IMR-90 (cell line): ENCODE results near the gene FBXW12. TPM values are rescaled to one million over a fixed set of nuclear protein-coding genes. Genes with fewer than 3 reads are reported as not detected.

ENCODE experiments used
- ATAC-seq: fragments of 200-7000 bp; cut with Tn5 transposase; 2 replicates; pipeline ENCODE4 v1.9.1; 2020; ENCODE audit warnings: low read depth, mild to moderate bottlenecking, moderate library complexity
- BruUV-seq: library from RNA; stranded (reverse); fragments of 400-500 nt; replicated peaks from 2 replicates; lab custom pipeline; 2021; lab: Mats Ljungman, UMichigan
- CTCF ChIA-PET: fragments of 300-600 bp; formaldehyde crosslinking; extraction: SDS; loops from one replicate; lab custom pipeline; 2021; ENCODE audit warnings: antibody characterized with exemption; lab: Yijun Ruan, JAX
- POLR2A ChIA-PET: fragments of 300-600 bp; sonication (Branson Sonifier 250); formaldehyde crosslinking; loops from one replicate; lab custom pipeline; 2022; ENCODE audit warnings: antibody characterized with exemption; ENCODE audit not compliant: unreplicated experiment; lab: Charles Lee
- DNase-seq: peaks from one replicate; pipeline ENCODE4 v3.0.0; 2013
- H2AFZ ChIP-seq: replicated peaks from 2 replicates; pipeline ENCODE3; 2013; ENCODE audit warnings: low read length, mild to moderate bottlenecking; ENCODE audit not compliant: poor library complexity
- H2AK5ac ChIP-seq: 2 replicates; pipeline ENCODE4 v1.6.1; 2013; ENCODE audit warnings: low read depth, low read length, inconsistent platforms
- H2AK9ac ChIP-seq: replicated peaks from 2 replicates; pipeline ENCODE3; 2013; ENCODE audit warnings: mild to moderate bottlenecking, low read depth, low read length, moderate library complexity; ENCODE audit not compliant: poor library complexity
- H2BK120ac ChIP-seq: 2 replicates; pipeline ENCODE4 v1.6.1; 2013; ENCODE audit warnings: low read depth, low read length, inconsistent platforms
- H2BK15ac ChIP-seq: 3 replicates; pipeline ENCODE4 v1.6.1; 2013; ENCODE audit warnings: low read depth, low read length, inconsistent platforms
- H2BK20ac ChIP-seq: 2 replicates; pipeline ENCODE4 v1.6.1; 2013; ENCODE audit warnings: low read depth, mild to moderate bottlenecking, inconsistent platforms, low read length, moderate library complexity
- H2BK5ac ChIP-seq: 2 replicates; pipeline ENCODE4 v1.6.1; 2013; ENCODE audit warnings: mild to moderate bottlenecking, low read depth, low read length, inconsistent platforms; ENCODE audit not compliant: poor library complexity, severe bottlenecking
- H3K14ac ChIP-seq: replicated peaks from 2 replicates; pipeline ENCODE4 v1.6.1; 2013; ENCODE audit warnings: low read depth, low read length, inconsistent platforms
- H3K18ac ChIP-seq: 2 replicates; pipeline ENCODE4 v1.6.1; 2013; ENCODE audit warnings: low read depth, low read length, control low read depth
- H3K23ac ChIP-seq: 2 replicates; pipeline ENCODE4 v1.6.1; 2013; ENCODE audit warnings: low read depth, low read length, inconsistent platforms
- H3K27ac ChIP-seq: 2 replicates; pipeline ENCODE4 v1.5.1; 2013; ENCODE audit warnings: mild to moderate bottlenecking, control low read depth, low read length; ENCODE audit not compliant: insufficient read depth
- H3K27me3 ChIP-seq: 2 replicates; pipeline ENCODE4 v1.6.1; 2013; ENCODE audit warnings: low read length; ENCODE audit not compliant: control insufficient read depth, insufficient read depth
- H3K36me3 ChIP-seq: 2 replicates; pipeline ENCODE4 v1.6.1; 2013; ENCODE audit warnings: low read length, mixed read lengths; ENCODE audit not compliant: control insufficient read depth, insufficient read depth
- H3K4ac ChIP-seq: 2 replicates; pipeline ENCODE4 v1.6.1; 2013; ENCODE audit warnings: low read depth, low read length, inconsistent platforms
- H3K4me1 ChIP-seq: 2 replicates; pipeline ENCODE4 v1.6.1; 2013; ENCODE audit warnings: low read length, mixed read lengths; ENCODE audit not compliant: control insufficient read depth, insufficient read depth
- H3K4me2 ChIP-seq: 2 replicates; pipeline ENCODE4 v1.6.1; 2013; ENCODE audit warnings: low read depth, mild to moderate bottlenecking, control low read depth, low read length, moderate library complexity
- H3K4me3 ChIP-seq: 2 replicates; pipeline ENCODE4 v1.5.1; 2013; ENCODE audit warnings: low read depth, mild to moderate bottlenecking, control low read depth, low read length, moderate library complexity; ENCODE audit not compliant: insufficient read depth
- H3K56ac ChIP-seq: 2 replicates; pipeline ENCODE4 v1.6.1; 2013; ENCODE audit warnings: low read length, inconsistent platforms; ENCODE audit not compliant: insufficient read depth; ENCODE audit errors: extremely low read depth
- H3K79me1 ChIP-seq, 2 experiments: 2 replicates each; pipeline ENCODE4 v1.6.1; 2013; ENCODE audit warnings: low read length in 2 of 2, inconsistent platforms in 1 of 2, low read depth in 1 of 2
- H3K9ac ChIP-seq: 2 replicates; pipeline ENCODE4 v1.6.1; 2013; ENCODE audit warnings: low read depth, low read length, control low read depth
- H3K9me1 ChIP-seq: 2 replicates; pipeline ENCODE4 v1.6.1; 2013; ENCODE audit warnings: low read length, inconsistent platforms; ENCODE audit not compliant: insufficient read depth
- H3K9me3 ChIP-seq: 2 replicates; pipeline ENCODE4 v1.6.1; 2013; ENCODE audit warnings: low read length; ENCODE audit not compliant: control insufficient read depth, insufficient read depth
- H4K20me1 ChIP-seq: 2 replicates; pipeline ENCODE4 v1.6.1; 2013; ENCODE audit warnings: low read length, inconsistent platforms; ENCODE audit not compliant: insufficient read depth
- H4K5ac ChIP-seq: 2 replicates; pipeline ENCODE4 v1.6.1; 2013; ENCODE audit warnings: mild to moderate bottlenecking, low read depth, low read length, control low read depth
- H4K8ac ChIP-seq, 2 experiments: 2 replicates each; pipeline ENCODE4 v1.6.1; 2013; ENCODE audit warnings: low read depth in 2 of 2, low read length in 2 of 2, control low read depth in 1 of 2, inconsistent platforms in 1 of 2
- H4K91ac ChIP-seq: 2 replicates; pipeline ENCODE4 v1.6.1; 2013; ENCODE audit warnings: low read depth, low read length, inconsistent platforms; ENCODE audit not compliant: insufficient read depth
- CEBPB ChIP-seq: IDR thresholded peaks from 2 replicates; pipeline ENCODE4 v1.6.1; 2012; ENCODE audit warnings: low read depth, low read length, improper control_type of control experiment
- CHD1 ChIP-seq: IDR thresholded peaks from 2 replicates; pipeline ENCODE4 v1.6.1; 2012; ENCODE audit warnings: low read depth, low read length, improper control_type of control experiment
- FOS ChIP-seq: fragments of 150-350 bp; IDR thresholded peaks from 2 replicates; pipeline ENCODE4 v1.6.1; 2016; ENCODE audit warnings: low read depth, low read length
- MAFK ChIP-seq: IDR thresholded peaks from 2 replicates; pipeline ENCODE4 v1.6.1; 2012; ENCODE audit warnings: low read depth, low read length, improper control_type of control experiment
- MXI1 ChIP-seq: IDR thresholded peaks from 2 replicates; pipeline ENCODE4 v1.6.1; 2012; ENCODE audit warnings: low read depth, mild to moderate bottlenecking, low read length, moderate library complexity, borderline replicate concordance
- POLR2A ChIP-seq: IDR thresholded peaks from 2 replicates; pipeline ENCODE4 v1.6.1; 2012; ENCODE audit warnings: mild to moderate bottlenecking, low read depth, low read length
- RAD21 ChIP-seq: IDR thresholded peaks from 2 replicates; pipeline ENCODE4 v1.6.1; 2012; ENCODE audit warnings: low read length, improper control_type of control experiment
- RCOR1 ChIP-seq: IDR thresholded peaks from 2 replicates; pipeline ENCODE4 v1.6.1; 2012; ENCODE audit warnings: mild to moderate bottlenecking, low read length, improper control_type of control experiment; ENCODE audit not compliant: insufficient replicate concordance
- RFX5 ChIP-seq: IDR thresholded peaks from 2 replicates; pipeline ENCODE4 v1.8.0; 2012; ENCODE audit warnings: low read depth, mild to moderate bottlenecking, low read length, moderate library complexity
- SMC3 ChIP-seq: fragments of 150-350 bp; IDR thresholded peaks from 2 replicates; pipeline ENCODE4 v1.6.1; 2016; ENCODE audit warnings: low read depth, mild to moderate bottlenecking, antibody characterized with exemption, low read length, moderate library complexity
- WGBS, 2 experiments: methylation state at CpG; one replicate each; pipeline versions ENCODE4 v1.1.5 to v1.1.7; 2013; ENCODE audit warnings: missing lambda C conversion rate in 2 of 2; ENCODE audit not compliant: insufficient read length in 1 of 2; ENCODE audit errors: extremely low coverage in 2 of 2; 5-methylcytosine and 5-hydroxymethylcytosine counted together
- dilution Hi-C: fragments of 300-500 bp; cut with HindIII; formaldehyde crosslinking; loops from one replicate; pipeline ENCODE4 v1.14.3; 2018; ENCODE audit warnings: low sequenced_read_pairs; ENCODE audit not compliant: unreplicated experiment
- in situ Hi-C: fragments of 300-500 bp; cut with MboI; formaldehyde crosslinking; loops from 3 replicates; pipeline ENCODE4 v1.14.3; 2019; ENCODE audit warnings: low sequenced_read_pairs, inconsistent platforms, mixed read lengths
- intact Hi-C: fragments of 100-400 bp; cut with micrococcal nuclease; formaldehyde crosslinking; loops from 2 replicates; pipeline ENCODE4 v1.10.0; 2022
- polyA plus RNA-seq, 3 experiments: library from polyadenylated mRNA; depleted of rRNA; stranded (reverse); fragments of >200 nt; gene quantifications; 2 replicates each; pipeline ENCODE4 v1.2.3, GENCODE V29; 2012; ENCODE audit warnings: low replicate concordance in 1 of 3
- total RNA-seq: library from RNA; depleted of rRNA; stranded (reverse); fragments of >200 nt; gene quantifications from 2 replicates; pipeline ENCODE4 v1.2.3, GENCODE V29; 2012
- TF ChIP-seq, protein P1 (sequence below): conservative IDR thresholded peaks from 2 replicates; pipeline ENCODE4 v1.5.1; 2012; ENCODE audit warnings: mild to moderate bottlenecking, low read depth, low read length, improper control_type of control experiment

FBXW12 gene
- total and polyA plus RNA-seq, 2 of the 4 experiments (the other 2 are of a cell fraction) = not detected

DNA sequence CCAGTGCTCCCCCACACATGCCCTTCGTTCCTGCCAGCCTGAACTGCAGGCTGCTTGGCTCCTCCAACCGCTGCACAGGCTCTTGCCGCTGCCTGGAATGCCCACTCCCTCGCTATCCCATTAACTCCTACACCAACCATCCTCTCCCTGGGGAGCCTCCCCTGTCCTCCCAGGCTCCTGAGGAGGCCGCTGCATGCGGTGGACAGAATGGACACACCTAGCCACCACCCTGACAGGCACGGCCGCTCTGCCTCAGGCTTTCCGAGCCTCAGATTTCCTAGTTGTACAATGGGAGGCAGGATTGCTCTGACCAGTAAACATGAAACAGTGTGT lies 55.6 kb downstream of the FBXW12 start:
- 0 out of 2 replicates have a peak overlapping the region, but pooled peaks have one; percentile 5 for H3K14ac ChIP-seq
- no peak for ATAC-seq
- no peak overlapping the region for H3K4me3 ChIP-seq
- no peaks in the 10 kb centered on the region for H3K9me3 ChIP-seq
- POLR2A ChIA-PET = no interaction called here
- no peak overlapping the region for H4K91ac ChIP-seq
- no peak overlapping the region; the same call in 1 of the 2 replicates for H3K4me2 ChIP-seq
- H2AK9ac ChIP-seq = peak overlapping the region; percentile 61
- H3K18ac ChIP-seq = no peak overlapping the region
- peak overlapping the region; percentile 64; the same call in 1 of the 2 replicates for H3K23ac ChIP-seq
- intact Hi-C loops = no loop called here
- H3K27me3 ChIP-seq = no peaks in the 10 kb centered on the region
- H3K36me3 ChIP-seq = peaks cover 11% of the 10 kb centered on the region
- H3K9ac ChIP-seq = no peak overlapping the region
- peak overlapping the region; percentile 64 for H2AFZ ChIP-seq
- peaks cover 30% of the 10 kb centered on the region for H4K20me1 ChIP-seq
- WGBS, 2 experiments = no CpG with 5 or more reads among the region's 9 CpGs
- CTCF ChIA-PET = no interaction called here
- peak overlapping the region; percentile 16; the same call in 1 of the 2 replicates for H3K4ac ChIP-seq
- peak overlapping the region; percentile 64; the same call in 1 of the 2 replicates for H2AK5ac ChIP-seq
- no peak overlapping the region for H2BK20ac ChIP-seq
- H3K27ac ChIP-seq = no peak overlapping the region
- H2BK5ac ChIP-seq = no peak overlapping the region
- peaks cover 25 to 54% of the 10 kb centered on the region in 2 experiments; a peak in 3 of 4 replicates for H3K79me1 ChIP-seq
- TF ChIP-seq MAFK (no peak), CHD1 (no peak), CEBPB (no peak), POLR2A (no peak), SMC3 (no peak), RAD21 (no peak), FOS (no peak), RFX5 (no peak), RCOR1 (no peak), MXI1 (no peak)
- TF ChIP-seq, protein P1, sequence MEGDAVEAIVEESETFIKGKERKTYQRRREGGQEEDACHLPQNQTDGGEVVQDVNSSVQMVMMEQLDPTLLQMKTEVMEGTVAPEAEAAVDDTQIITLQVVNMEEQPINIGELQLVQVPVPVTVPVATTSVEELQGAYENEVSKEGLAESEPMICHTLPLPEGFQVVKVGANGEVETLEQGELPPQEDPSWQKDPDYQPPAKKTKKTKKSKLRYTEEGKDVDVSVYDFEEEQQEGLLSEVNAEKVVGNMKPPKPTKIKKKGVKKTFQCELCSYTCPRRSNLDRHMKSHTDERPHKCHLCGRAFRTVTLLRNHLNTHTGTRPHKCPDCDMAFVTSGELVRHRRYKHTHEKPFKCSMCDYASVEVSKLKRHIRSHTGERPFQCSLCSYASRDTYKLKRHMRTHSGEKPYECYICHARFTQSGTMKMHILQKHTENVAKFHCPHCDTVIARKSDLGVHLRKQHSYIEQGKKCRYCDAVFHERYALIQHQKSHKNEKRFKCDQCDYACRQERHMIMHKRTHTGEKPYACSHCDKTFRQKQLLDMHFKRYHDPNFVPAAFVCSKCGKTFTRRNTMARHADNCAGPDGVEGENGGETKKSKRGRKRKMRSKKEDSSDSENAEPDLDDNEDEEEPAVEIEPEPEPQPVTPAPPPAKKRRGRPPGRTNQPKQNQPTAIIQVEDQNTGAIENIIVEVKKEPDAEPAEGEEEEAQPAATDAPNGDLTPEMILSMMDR = no peak
- 0 out of 4 replicates have a peak overlapping the region, but pooled peaks of 1 of the 2 experiments have one; percentile 10 for H4K8ac ChIP-seq
- H3K4me1 ChIP-seq = peaks cover 29% of the 10 kb centered on the region
- DNase-seq = no peak
- no peak overlapping the region for H2BK120ac ChIP-seq
- in situ Hi-C loops = no loop called here
- no peak overlapping the region for H4K5ac ChIP-seq
- no TSS peak for BruUV-seq
- dilution Hi-C loops = no loop called here
- no peak overlapping the region for H2BK15ac ChIP-seq
- H3K56ac ChIP-seq = no peak overlapping the region
- peaks cover 16% of the 10 kb centered on the region for H3K9me1 ChIP-seq
